ENCODE measurements around the gene MYRFL.

The MYRFL gene

GRCh38 chr12:69935651-69936100 lies 110.6 kb downstream of the MYRFL start:
- DNase-seq = no peak

- no peak for DNase-seq
These were observed 111.2 kb downstream of the MYRFL start for GRCh38 chr12:69936214-69936731.

- no peak for DNase-seq
These were observed 111.7 kb downstream of the MYRFL start for GRCh38 chr12:69936766-69937165.

- no peak for DNase-seq
These were observed 122.1 kb downstream of the MYRFL start for GRCh38 chr12:69947123-69947522.

GRCh38 chr12:69947897-69948296 lies 122.9 kb downstream of the MYRFL start:
- no peak for DNase-seq

- DNase-seq = no peak
These were observed 123.8 kb downstream of the MYRFL start for GRCh38 chr12:69948851-69949250.

GRCh38 chr12:69949311-69950002 lies 124.4 kb downstream of the MYRFL start:
- DNase-seq = no peak

GRCh38 chr12:69951108-69951507 lies 126.1 kb downstream of the MYRFL start:
- DNase-seq = no peak

- no peak for DNase-seq
These were observed 127.9 kb downstream of the MYRFL start for GRCh38 chr12:69952890-69953289.

GRCh38 chr12:69961246-69961645 lies 136.2 kb downstream of the MYRFL start:
- DNase-seq = no peak

GRCh38 chr12:69966409-69966808 lies 141.4 kb downstream of the MYRFL start:
- DNase-seq = no peak

GRCh38 chr12:69966839-69967238 lies 141.8 kb downstream of the MYRFL start:
- DNase-seq = no peak

GRCh38 chr12:69969011-69969410 lies 144.0 kb downstream of the MYRFL start:
- DNase-seq = no peak

- no peak for DNase-seq
These were observed 147.1 kb downstream of the MYRFL start for GRCh38 chr12:69972136-69972535.

- DNase-seq = no peak
These were observed 153.0 kb downstream of the MYRFL start for GRCh38 chr12:69978020-69978419.

GRCh38 chr12:69981881-69982475 lies 157.0 kb downstream of the MYRFL start:
- DNase-seq = no peak

GRCh38 chr12:69984241-69984640 lies 159.2 kb downstream of the MYRFL start:
- no peak for DNase-seq

- DNase-seq = no peak
These were observed 160.6 kb downstream of the MYRFL start for GRCh38 chr12:69985656-69986055.

GRCh38 chr12:69986114-69986513 lies 161.1 kb downstream of the MYRFL start:
- DNase-seq = no peak

- no peak for DNase-seq
These were observed 162.6 kb downstream of the MYRFL start for GRCh38 chr12:69987579-69988091.

GRCh38 chr12:69988481-69989321 lies 163.7 kb downstream of the MYRFL start:
- no peak for DNase-seq

- no peak for DNase-seq
These were observed 166.8 kb downstream of the MYRFL start for GRCh38 chr12:69991690-69992288.

GRCh38 chr12:69993433-69993832 lies 168.4 kb downstream of the MYRFL start:
- DNase-seq = no peak

Data from NCI-H345 (cell line).